Osteocyte (in vitro differentiated cells): ENCODE results near the gene SRGAP1. TPM values are rescaled to one million over a fixed set of nuclear protein-coding genes. Genes with fewer than 3 reads are reported as not detected.
A peak's percentile ranks its signal among the peaks of the same experiment; 100 is the strongest.

Experiments used
- DNase-seq: peaks from one replicate; pipeline ENCODE4 v3.0.0; 2021; ENCODE audit warnings: mixed read lengths; ENCODE audit not compliant: unreplicated experiment; ENCODE audit errors: extremely low spot score
- H3K27ac Mint-ChIP-seq: one replicate; pipeline ENCODE4 v1.8.0; 2021; ENCODE audit warnings: mild to moderate bottlenecking, mixed read lengths; ENCODE audit not compliant: unreplicated experiment
- H3K27me3 Mint-ChIP-seq: one replicate; pipeline ENCODE4 v1.8.0; 2021; ENCODE audit warnings: mixed read lengths; ENCODE audit not compliant: unreplicated experiment
- H3K36me3 Mint-ChIP-seq: one replicate; pipeline ENCODE4 v1.8.0; 2021; ENCODE audit warnings: mixed read lengths; ENCODE audit not compliant: unreplicated experiment
- H3K4me1 Mint-ChIP-seq: one replicate; pipeline ENCODE4 v1.8.0; 2021; ENCODE audit warnings: mixed read lengths; ENCODE audit not compliant: unreplicated experiment
- H3K4me3 Mint-ChIP-seq: one replicate; pipeline ENCODE4 v1.8.0; 2021; ENCODE audit warnings: mild to moderate bottlenecking, moderate library complexity, mixed read lengths; ENCODE audit not compliant: unreplicated experiment
- H3K9me3 Mint-ChIP-seq: one replicate; pipeline ENCODE4 v1.8.0; 2021; ENCODE audit warnings: mixed read lengths; ENCODE audit not compliant: unreplicated experiment
- CTCF ChIP-seq: fragments of 200-600 bp; sonication (generic); IDR thresholded peaks from 2 replicates; pipeline ENCODE4 v1.5.0; 2021; ENCODE audit warnings: antibody characterized with exemption, mild to moderate bottlenecking, moderate library complexity
- total RNA-seq: library from RNA; stranded (reverse); gene quantifications from 2 replicates; pipeline ENCODE4 v1.2.1, GENCODE V29; 2021

SRGAP1 gene
- total RNA-seq, 1 donor from 2014 or later: 11.0 TPM

- Mint-ChIP-seq H3K9me3 (no peaks in the 10 kb centered on the region), H3K27ac (no peak overlapping the region), H3K27me3 (no peaks in the 10 kb centered on the region), H3K36me3 (peaks cover 7% of the 10 kb centered on the region), H3K4me1 (peaks cover 12% of the 10 kb centered on the region), H3K4me3 (no peak overlapping the region)
- TF ChIP-seq CTCF: no peak
- no peak for DNase-seq
Measured at GRCh38 chr12:63880742-63881263, 36.3 kb downstream of the SRGAP1 start.

GRCh38 chr12:63882844-63883243 is 38.3 kb downstream of the SRGAP1 start:
- Mint-ChIP-seq H3K4me1 (peaks cover 12% of the 10 kb centered on the region), H3K27me3 (no peaks in the 10 kb centered on the region), H3K9me3 (no peaks in the 10 kb centered on the region), H3K4me3 (no peak overlapping the region), H3K36me3 (peaks cover 7% of the 10 kb centered on the region), H3K27ac (peak overlapping the region; percentile 14)
- no peak for TF ChIP-seq CTCF
- DNase-seq: no peak

GRCh38 chr12:63885401-63885800 is 40.9 kb downstream of the SRGAP1 start:
- H3K36me3 Mint-ChIP-seq: peaks cover 6% of the 10 kb centered on the region
- no peak for TF ChIP-seq CTCF
- DNase-seq: no peak
- no peak overlapping the region for H3K27ac Mint-ChIP-seq
- no peaks in the 10 kb centered on the region for H3K9me3 Mint-ChIP-seq
- peaks cover 10% of the 10 kb centered on the region for H3K4me1 Mint-ChIP-seq
- H3K4me3 Mint-ChIP-seq: no peak overlapping the region
- no peaks in the 10 kb centered on the region for H3K27me3 Mint-ChIP-seq

- no peak overlapping the region for H3K4me3 Mint-ChIP-seq
- no peak for DNase-seq
Measured at GRCh38 chr12:63888908-63889635, 44.6 kb downstream of the SRGAP1 start.

More at GRCh38 chr12:63888908-63889635, 44.6 kb downstream of the SRGAP1 start:
- no peak for TF ChIP-seq CTCF
- Mint-ChIP-seq H3K9me3 (no peaks in the 10 kb centered on the region), H3K4me1 (peaks cover 2% of the 10 kb centered on the region), H3K36me3 (peaks cover 6% of the 10 kb centered on the region), H3K27ac (no peak overlapping the region), H3K27me3 (no peaks in the 10 kb centered on the region)
